Left kidney (tissue), 2 donors: ENCODE results near the gene CPPED1. TPM values are rescaled to one million over a fixed set of nuclear protein-coding genes. Genes with fewer than 3 reads are reported as not detected.
"Not testable (repeated sequence)": the region's sequence is repeated elsewhere in the genome, so short reads cannot be mapped to it uniquely, and the experiment has no call there.

ENCODE experiments used
- DNase-seq: peaks from one replicate; pipeline ENCODE4 v3.0.0-alpha.2; 2013
- polyA plus RNA-seq: library from polyadenylated mRNA; unstranded; fragments of 120-200 nt; gene quantifications from one replicate; pipeline ENCODE4 v1.2.1, GENCODE V29; 2013; ENCODE audit not compliant: insufficient read length

The CPPED1 gene
- polyA plus RNA-seq, 1 donor, result 25.8 TPM

- no peak for DNase-seq
These were observed 708 bp upstream of the CPPED1 start for GRCh38 chr16:12804395-12804794.

- DNase-seq, result no peak
These were observed 1.0 kb downstream of the CPPED1 start for GRCh38 chr16:12802661-12803060.

GRCh38 chr16:12802048-12802447, 1.6 kb downstream of the CPPED1 start:
- no peak for DNase-seq

GRCh38 chr16:12801511-12802042, 2.1 kb downstream of the CPPED1 start:
- DNase-seq, result peak; percentile 31

- no peak for DNase-seq
These were observed 2.9 kb downstream of the CPPED1 start for GRCh38 chr16:12800817-12801216.

- not testable (repeated sequence) for DNase-seq
These were observed 3.7 kb downstream of the CPPED1 start for GRCh38 chr16:12799996-12800395.

GRCh38 chr16:12798846-12799245, 4.8 kb downstream of the CPPED1 start:
- DNase-seq, result peak; percentile 40

- DNase-seq, result no peak
These were observed 5.5 kb downstream of the CPPED1 start for GRCh38 chr16:12798171-12798570.

- no peak for DNase-seq
These were observed 7.2 kb downstream of the CPPED1 start for GRCh38 chr16:12796498-12796897.

GRCh38 chr16:12794486-12795387, 8.9 kb downstream of the CPPED1 start:
- DNase-seq, result no peak

- DNase-seq, result no peak
These were observed 9.8 kb downstream of the CPPED1 start for GRCh38 chr16:12793865-12794240.

GRCh38 chr16:12793120-12793864, 10.4 kb downstream of the CPPED1 start:
- no peak for DNase-seq

GRCh38 chr16:12792528-12792927, 11.2 kb downstream of the CPPED1 start:
- DNase-seq, result not testable (repeated sequence)

GRCh38 chr16:12791340-12791739, 12.3 kb downstream of the CPPED1 start:
- DNase-seq, result no peak

- no peak for DNase-seq
These were observed 14.9 kb downstream of the CPPED1 start for GRCh38 chr16:12788758-12789157.

GRCh38 chr16:12786081-12786480, 17.6 kb downstream of the CPPED1 start:
- DNase-seq, result no peak

- no peak for DNase-seq
These were observed 19.6 kb downstream of the CPPED1 start for GRCh38 chr16:12784076-12784475.

- no peak for DNase-seq
These were observed 21.9 kb downstream of the CPPED1 start for GRCh38 chr16:12781777-12782176.

- DNase-seq, result no peak
These were observed 23.2 kb downstream of the CPPED1 start for GRCh38 chr16:12780467-12780866.

GRCh38 chr16:12778726-12779125, 25.0 kb downstream of the CPPED1 start:
- DNase-seq, result no peak

- no peak for DNase-seq
These were observed 27.9 kb downstream of the CPPED1 start for GRCh38 chr16:12775656-12776236.

- no peak for DNase-seq
These were observed 30.5 kb downstream of the CPPED1 start for GRCh38 chr16:12773221-12773620.

- no peak for DNase-seq
These were observed 32.3 kb downstream of the CPPED1 start for GRCh38 chr16:12771341-12771798.
